AG09309 (cell line): ENCODE measurements around the gene MUC4.
"Not testable (repeated sequence)": the region's sequence is repeated elsewhere in the genome, so short reads cannot be mapped to it uniquely, and the experiment has no call there.

ENCODE experiments used
- DNase-seq: peaks from one replicate; pipeline ENCODE4 v3.0.0-alpha.2; 2010; ENCODE audit warnings: low read depth
- H3K4me3 ChIP-seq: 2 replicates; pipeline ENCODE4 v1.5.1; 2011; ENCODE audit warnings: mild to moderate bottlenecking, low read depth, low read length, moderate library complexity; ENCODE audit not compliant: control insufficient read depth
- CTCF ChIP-seq: IDR thresholded peaks from 2 replicates; pipeline ENCODE4 v1.5.1; 2011; ENCODE audit warnings: mild to moderate bottlenecking, low read depth, low read length, inconsistent platforms; ENCODE audit not compliant: insufficient read depth, control insufficient read depth; ENCODE audit errors: missing control alignments

The MUC4 gene

GRCh38 chr3:195818301-195818700 is 6.6 kb upstream of the MUC4 start:
- DNase-seq: no peak
- no peak overlapping the region for H3K4me3 ChIP-seq
- TF ChIP-seq CTCF: no peak

GRCh38 chr3:195817578-195818135 is 5.9 kb upstream of the MUC4 start:
- no peak for DNase-seq

GRCh38 chr3:195816276-195816913 is 4.7 kb upstream of the MUC4 start:
- DNase-seq: not testable (repeated sequence)

More at GRCh38 chr3:195817578-195818135, 5.9 kb upstream of the MUC4 start:
- no peak overlapping the region for H3K4me3 ChIP-seq
- TF ChIP-seq CTCF: no peak

GRCh38 chr3:195815169-195815771 is 3.5 kb upstream of the MUC4 start:
- no peak overlapping the region for H3K4me3 ChIP-seq
- no peak for TF ChIP-seq CTCF
- DNase-seq: no peak

More at GRCh38 chr3:195816276-195816913, 4.7 kb upstream of the MUC4 start:
- not testable (repeated sequence) for H3K4me3 ChIP-seq

- no peak overlapping the region for H3K4me3 ChIP-seq
- TF ChIP-seq CTCF: no peak
- no peak for DNase-seq
Observed at GRCh38 chr3:195813916-195814640, 2.3 kb upstream of the MUC4 start.

- no peak overlapping the region for H3K4me3 ChIP-seq
- no peak for DNase-seq
- TF ChIP-seq CTCF: no peak
Observed at GRCh38 chr3:195812366-195812765, 637 bp upstream of the MUC4 start.

GRCh38 chr3:195810455-195810845 is 1.3 kb downstream of the MUC4 start:
- TF ChIP-seq CTCF: no peak
- DNase-seq: no peak

More at GRCh38 chr3:195810455-195810845, 1.3 kb downstream of the MUC4 start:
- H3K4me3 ChIP-seq: no peak overlapping the region
